GM12872 (cell line): ENCODE measurements around the gene C10orf90.

Source experiments
- TF ChIP-seq, protein P1 (sequence below): IDR thresholded peaks from 3 replicates; pipeline ENCODE4 v1.5.1; 2011; ENCODE audit warnings: low read depth, mild to moderate bottlenecking, low read length, moderate library complexity; ENCODE audit not compliant: insufficient read depth

The C10orf90 gene

DNA sequence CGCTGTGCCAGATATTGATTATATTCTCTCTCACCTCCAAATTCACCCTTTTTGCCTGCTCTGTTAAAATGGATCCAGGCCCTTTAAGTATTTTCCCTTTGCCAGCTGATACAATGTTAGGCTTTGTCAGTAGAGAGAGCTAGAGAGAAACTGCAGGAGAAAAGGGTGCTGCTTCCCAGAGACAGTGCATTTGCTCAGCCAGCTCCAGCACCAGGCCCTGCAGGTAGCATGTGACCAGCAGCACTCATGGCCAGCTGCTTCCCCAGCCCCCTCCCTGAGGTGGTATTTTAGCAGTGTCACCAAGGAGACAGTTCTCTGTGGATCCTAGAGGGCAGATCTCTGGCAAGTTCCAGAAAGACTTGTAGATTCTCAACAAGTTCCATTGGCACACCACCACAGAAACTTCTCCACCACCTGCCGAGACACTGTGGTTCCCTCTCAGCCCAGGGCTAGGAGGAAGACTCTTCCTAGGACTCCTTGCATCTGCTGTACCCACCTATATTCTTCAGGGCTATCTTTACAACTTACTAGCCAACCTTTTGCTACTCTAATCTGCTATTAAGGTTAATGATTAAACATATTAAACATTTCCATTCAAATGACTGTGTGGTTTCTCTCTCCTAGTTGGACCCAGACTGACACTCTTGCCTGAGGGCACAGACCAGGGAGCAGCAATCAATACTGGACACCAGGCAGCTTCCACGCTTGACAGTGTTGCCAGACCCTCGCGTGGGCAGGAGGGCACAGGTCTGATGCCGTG, 246.6 kb downstream of the C10orf90 start:
- TF ChIP-seq, protein P1, sequence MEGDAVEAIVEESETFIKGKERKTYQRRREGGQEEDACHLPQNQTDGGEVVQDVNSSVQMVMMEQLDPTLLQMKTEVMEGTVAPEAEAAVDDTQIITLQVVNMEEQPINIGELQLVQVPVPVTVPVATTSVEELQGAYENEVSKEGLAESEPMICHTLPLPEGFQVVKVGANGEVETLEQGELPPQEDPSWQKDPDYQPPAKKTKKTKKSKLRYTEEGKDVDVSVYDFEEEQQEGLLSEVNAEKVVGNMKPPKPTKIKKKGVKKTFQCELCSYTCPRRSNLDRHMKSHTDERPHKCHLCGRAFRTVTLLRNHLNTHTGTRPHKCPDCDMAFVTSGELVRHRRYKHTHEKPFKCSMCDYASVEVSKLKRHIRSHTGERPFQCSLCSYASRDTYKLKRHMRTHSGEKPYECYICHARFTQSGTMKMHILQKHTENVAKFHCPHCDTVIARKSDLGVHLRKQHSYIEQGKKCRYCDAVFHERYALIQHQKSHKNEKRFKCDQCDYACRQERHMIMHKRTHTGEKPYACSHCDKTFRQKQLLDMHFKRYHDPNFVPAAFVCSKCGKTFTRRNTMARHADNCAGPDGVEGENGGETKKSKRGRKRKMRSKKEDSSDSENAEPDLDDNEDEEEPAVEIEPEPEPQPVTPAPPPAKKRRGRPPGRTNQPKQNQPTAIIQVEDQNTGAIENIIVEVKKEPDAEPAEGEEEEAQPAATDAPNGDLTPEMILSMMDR = no peak

DNA sequence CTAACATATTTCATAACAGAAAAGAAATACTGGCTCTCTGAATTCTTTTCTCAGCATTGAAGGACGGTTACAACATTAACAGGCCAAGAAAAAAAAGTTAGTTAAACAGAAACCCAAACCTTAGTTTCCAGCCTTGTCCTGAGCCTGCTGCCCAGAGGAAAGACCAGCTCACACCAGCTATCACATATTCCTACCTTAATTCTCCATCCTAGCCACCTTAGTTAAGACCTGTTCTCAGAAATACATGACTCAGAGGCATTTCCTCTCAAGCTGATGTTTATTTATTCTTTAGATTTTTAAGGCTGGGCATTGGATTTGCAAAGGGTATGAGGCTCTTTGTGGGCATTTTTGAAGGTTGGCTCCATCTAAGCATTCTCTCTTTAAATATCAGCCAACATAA, 247.9 kb downstream of the C10orf90 start:
- TF ChIP-seq, protein P1 = no peak

DNA sequence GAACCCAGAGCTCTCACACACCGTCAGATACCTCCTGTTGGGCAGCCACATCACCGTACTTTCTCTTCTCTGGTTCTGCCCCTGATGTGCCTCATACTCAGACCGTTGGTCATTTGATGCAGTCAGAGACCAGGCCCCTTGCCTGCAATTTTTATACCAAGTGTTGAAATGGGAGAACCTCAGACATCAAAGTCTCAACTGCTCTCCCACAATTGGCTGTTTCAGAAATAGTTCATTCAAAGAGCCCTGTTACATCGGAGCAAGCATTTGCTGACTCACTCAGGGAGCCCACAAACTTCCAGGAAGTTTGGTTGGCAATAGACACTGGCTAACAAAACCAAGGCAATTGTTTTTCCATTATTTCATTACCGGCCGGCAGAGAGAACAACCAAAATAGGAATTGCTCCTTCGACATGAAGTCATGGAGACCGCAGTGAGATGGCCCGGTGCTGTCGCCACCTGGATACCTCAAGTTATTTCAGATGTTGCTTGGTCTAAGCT, 248.7 kb downstream of the C10orf90 start:
- TF ChIP-seq, protein P1 = no peak

DNA sequence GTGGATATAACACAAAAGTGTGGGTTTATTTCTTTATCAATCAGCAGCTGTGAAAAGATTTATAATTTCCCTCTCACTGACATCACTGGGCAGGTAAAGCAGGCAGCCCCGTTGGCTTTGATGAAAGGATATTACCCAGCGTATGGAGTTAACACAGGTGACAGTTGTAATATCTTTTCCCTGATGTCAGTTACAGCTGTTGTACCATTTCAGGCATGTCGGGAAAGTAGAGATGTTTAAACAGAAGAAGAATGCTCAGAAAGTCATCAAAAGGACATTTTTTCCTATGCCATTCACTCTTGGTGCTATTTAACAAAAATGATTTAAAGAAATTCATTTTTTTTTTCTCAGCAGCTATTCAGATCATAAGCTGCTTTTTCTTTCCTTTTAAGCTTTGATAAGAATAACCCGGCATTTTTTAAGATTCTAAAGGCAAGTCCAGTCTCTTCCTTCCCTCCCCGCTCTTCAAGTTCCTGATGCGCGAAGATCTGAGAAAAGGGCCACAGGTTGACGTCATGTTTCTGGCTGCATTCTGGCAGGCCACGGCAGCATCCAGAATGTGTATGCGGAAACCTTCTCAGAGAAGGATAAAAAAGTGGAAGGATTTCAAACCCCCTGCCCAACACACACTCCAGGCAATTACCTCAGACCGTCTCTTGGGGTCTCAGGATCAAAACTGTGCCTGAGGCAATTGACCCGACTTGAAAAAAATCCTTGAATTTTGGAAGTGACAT, 249.8 kb downstream of the C10orf90 start:
- TF ChIP-seq, protein P1 = no peak

DNA sequence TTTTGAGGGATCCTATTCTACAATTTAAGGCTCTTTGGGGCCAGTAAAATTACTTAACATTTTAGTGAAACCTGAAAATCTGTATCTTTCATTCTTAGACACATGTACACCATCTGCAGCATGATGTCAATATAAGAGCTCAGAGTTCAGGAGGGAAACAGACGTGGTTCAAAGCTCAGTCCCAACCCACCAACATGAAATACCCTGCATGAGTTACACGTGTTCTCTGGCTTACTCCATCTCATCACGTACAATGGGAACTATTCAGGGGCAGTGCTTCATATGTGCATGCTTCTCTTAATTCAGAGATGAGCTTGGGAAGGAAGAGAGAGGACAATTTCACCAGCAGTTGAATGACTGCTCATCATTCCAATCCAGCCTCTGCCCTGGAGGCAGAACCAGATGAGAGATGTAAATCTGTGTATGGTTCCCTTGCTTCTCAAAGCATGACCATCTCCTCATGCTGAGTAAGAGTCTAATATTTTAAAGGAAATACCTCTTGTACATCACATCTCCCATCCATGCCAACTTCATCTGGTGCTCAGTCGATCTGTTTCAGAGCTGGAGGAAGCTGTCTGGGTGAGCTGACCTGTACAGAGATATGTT, 253.2 kb downstream of the C10orf90 start:
- TF ChIP-seq, protein P1 = no peak

DNA sequence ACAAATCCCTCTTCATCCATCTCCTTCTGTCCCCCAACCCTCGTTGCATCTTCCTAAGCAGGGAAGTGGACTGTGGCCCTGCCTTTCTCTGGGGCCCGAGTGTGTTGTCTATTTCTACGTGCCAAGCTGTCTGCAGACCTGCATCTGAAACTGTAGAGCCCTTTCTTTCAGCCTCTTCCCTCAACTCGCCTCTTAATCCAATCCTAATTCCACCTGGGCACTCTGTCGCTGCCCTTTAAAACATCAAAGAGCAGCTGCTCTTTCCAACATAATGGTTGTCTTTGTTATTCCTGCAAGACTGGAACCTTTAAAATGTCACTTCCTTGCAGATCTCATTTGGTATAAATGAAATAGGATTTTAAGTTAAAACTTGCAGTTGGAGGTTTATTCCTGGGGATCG, 260.7 kb downstream of the C10orf90 start:
- TF ChIP-seq, protein P1 = no peak

DNA sequence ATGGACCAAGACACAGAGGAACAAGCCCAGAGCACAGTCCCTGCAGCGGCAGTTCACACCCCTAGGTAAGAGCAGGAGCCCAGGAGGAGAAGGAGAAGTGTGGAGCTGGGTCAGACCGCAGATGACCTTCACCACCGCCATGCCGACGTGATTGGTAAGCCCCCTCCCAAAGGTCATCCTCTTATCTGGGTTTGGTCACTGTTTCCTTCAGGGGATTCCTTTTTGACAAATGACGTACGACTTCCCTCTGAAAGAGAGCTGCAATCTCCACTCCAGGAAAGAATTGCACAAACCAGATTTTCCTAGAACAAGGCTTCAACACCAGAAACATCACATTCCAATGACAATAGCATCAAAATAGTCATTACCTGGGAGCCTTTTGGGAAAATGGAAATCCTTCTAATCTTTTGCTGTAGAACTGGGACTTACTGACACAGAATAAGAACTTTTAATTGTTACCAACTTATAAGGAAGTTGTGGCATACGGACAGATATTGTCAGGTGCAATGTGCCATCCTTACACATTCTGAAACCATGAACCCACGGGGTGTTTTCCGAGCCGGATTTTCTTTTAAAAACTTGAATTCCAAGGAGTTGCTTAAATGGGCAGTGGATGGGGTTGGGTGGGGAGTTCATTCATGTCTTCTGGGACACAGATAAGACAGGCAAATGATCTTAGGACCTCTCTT, 261.4 kb downstream of the C10orf90 start:
- TF ChIP-seq, protein P1 = no peak
